GM20000 (cell line): ENCODE measurements around the gene TCF4.

Experiments
- DNase-seq: peaks from one replicate; pipeline ENCODE4 v3.0.0; 2012; ENCODE audit warnings: low spot score
- TF ChIP-seq, protein P1 (sequence below): IDR thresholded peaks from 2 replicates; pipeline ENCODE4 v1.5.1; 2012; ENCODE audit warnings: mild to moderate bottlenecking, control low read depth; ENCODE audit errors: extremely low read depth, missing control alignments

The TCF4 gene

GRCh38 chr18:55322178-55322735 is 265.7 kb downstream of the TCF4 start:
- TF ChIP-seq, protein P1, sequence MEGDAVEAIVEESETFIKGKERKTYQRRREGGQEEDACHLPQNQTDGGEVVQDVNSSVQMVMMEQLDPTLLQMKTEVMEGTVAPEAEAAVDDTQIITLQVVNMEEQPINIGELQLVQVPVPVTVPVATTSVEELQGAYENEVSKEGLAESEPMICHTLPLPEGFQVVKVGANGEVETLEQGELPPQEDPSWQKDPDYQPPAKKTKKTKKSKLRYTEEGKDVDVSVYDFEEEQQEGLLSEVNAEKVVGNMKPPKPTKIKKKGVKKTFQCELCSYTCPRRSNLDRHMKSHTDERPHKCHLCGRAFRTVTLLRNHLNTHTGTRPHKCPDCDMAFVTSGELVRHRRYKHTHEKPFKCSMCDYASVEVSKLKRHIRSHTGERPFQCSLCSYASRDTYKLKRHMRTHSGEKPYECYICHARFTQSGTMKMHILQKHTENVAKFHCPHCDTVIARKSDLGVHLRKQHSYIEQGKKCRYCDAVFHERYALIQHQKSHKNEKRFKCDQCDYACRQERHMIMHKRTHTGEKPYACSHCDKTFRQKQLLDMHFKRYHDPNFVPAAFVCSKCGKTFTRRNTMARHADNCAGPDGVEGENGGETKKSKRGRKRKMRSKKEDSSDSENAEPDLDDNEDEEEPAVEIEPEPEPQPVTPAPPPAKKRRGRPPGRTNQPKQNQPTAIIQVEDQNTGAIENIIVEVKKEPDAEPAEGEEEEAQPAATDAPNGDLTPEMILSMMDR: no peak
- peak; percentile 78 for DNase-seq

DNA sequence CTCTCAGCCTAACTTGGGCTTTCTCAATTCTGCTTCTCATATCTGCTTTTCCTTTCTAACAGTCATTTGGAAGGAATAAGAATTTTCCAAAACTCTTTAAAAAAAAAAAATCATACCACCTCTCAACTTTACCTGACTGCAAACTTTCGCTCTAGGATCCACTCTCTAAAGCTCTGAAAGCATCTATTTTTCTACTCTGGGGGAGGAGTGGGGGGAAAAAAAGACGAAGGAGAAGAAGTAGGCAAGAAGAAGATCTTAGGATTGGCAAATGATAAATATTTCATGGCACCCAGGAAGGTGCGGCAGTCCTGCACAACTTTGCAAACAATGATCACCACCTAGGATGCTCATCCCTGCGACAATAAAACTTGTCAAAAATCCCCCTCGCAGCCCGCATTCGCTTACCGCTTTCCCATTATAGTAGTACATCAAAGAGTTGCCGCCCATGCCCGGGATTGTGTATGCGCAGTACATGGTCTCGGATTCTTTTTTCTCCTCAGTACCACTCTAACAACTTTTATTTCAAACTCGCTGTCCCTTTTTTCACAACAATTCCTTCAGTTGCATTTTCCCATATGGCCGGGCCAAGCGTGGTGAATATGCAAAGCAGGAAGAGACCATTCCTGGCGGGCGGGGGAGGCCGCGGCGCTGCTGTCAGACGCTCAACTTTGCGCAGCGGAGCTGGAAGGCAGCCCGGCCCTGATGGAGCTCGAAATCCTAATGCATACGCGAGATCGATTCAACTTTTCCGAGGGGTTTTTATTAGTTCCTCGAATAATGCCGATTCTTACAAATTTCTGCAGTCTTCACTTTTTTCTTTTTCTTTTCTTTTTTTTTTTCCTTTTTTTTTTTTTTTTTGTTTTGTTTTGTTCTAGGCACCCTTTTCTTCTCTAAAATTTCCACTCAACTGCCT is 266.5 kb downstream of the TCF4 start:
- peak; percentile 60 for DNase-seq

GRCh38 chr18:55320424-55321264 is 267.3 kb downstream of the TCF4 start:
- TF ChIP-seq, protein P1: no peak
- DNase-seq: no peak

More for the DNA sequence above, 266.5 kb downstream of the TCF4 start:
- TF ChIP-seq, protein P1: no peak

DNA sequence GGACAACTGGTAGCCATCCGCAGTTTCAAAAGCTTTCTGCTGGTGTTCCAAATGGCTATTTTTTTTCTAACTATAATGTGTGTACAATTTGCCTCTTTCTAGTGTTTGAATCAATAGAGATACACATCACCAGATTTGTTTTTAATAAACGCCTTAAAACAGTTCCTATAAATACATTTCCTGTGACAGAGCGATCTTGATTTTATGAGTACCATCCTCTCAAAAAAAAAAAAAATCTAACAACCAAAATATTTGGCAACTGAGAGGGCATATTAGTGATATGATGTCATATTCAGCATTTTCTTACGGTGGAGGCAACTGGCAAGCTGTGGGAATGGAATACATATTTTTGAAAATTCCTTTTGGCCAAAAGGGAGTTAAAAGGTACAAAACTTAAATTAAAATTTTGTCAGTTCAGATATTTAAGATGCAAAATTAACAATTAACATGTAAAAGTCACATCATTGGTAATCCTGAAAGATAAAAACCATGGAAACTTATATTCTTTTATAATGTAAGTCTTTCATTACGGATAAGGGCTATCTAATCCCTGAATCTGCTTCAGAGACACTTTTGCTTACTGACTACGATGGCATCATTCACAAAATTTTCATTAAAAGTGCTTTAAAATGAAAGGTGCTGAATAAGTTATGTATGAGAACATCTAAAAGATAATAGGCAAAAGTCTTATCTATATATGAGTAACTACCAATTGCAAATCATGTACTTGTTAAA is 268.4 kb downstream of the TCF4 start:
- TF ChIP-seq, protein P1: no peak
- DNase-seq: no peak

GRCh38 chr18:55318951-55319441 is 269.0 kb downstream of the TCF4 start:
- no peak for DNase-seq
- TF ChIP-seq, protein P1: no peak

- TF ChIP-seq, protein P1: no peak
- DNase-seq: no peak
Measured at GRCh38 chr18:55317864-55318263, 270.1 kb downstream of the TCF4 start.
